Measurements from ENCODE around the gene TMEM43.

Gene TMEM43

GRCh38 chr3:14137445-14137844, 12.6 kb downstream of the TMEM43 start:
- no peak for DNase-seq (ENCODE audit: low read depth in 2 of 3, low spot score in 1 of 3)

GRCh38 chr3:14138109-14138877, 13.4 kb downstream of the TMEM43 start:
- DNase-seq (ENCODE audit: low read depth in 2 of 3, low spot score in 1 of 3), result no peak

- DNase-seq (ENCODE audit: low read depth in 2 of 3, low spot score in 1 of 3), result no peak
Observed at GRCh38 chr3:14138878-14139655, 14.2 kb downstream of the TMEM43 start.

- no peak for DNase-seq (ENCODE audit: low read depth in 2 of 3, low spot score in 1 of 3)
Observed at GRCh38 chr3:14139771-14140170, 14.9 kb downstream of the TMEM43 start.

GRCh38 chr3:14140668-14141067, 15.8 kb downstream of the TMEM43 start:
- DNase-seq (ENCODE audit: low read depth in 2 of 3, low spot score in 1 of 3), result no peak

- no peak for DNase-seq (ENCODE audit: low read depth in 2 of 3, low spot score in 1 of 3)
Observed at GRCh38 chr3:14141144-14141543, 16.3 kb downstream of the TMEM43 start.

GRCh38 chr3:14141602-14142341, 16.9 kb downstream of the TMEM43 start:
- no peak for DNase-seq (ENCODE audit: low read depth in 2 of 3, low spot score in 1 of 3)

GRCh38 chr3:14142567-14143270, 17.9 kb downstream of the TMEM43 start:
- DNase-seq (ENCODE audit: low read depth in 2 of 3, low spot score in 1 of 3), result peak in 1 of 3 donors; percentile 40

- no peak for DNase-seq (ENCODE audit: low read depth in 2 of 3, low spot score in 1 of 3)
Observed at GRCh38 chr3:14143271-14144225, 18.7 kb downstream of the TMEM43 start.

GRCh38 chr3:14144423-14145075, 19.7 kb downstream of the TMEM43 start:
- peak in 2 of 3 donors; percentile 40 to 42 for DNase-seq (ENCODE audit: low read depth in 2 of 3, low spot score in 1 of 3)

GRCh38 chr3:14145236-14145635, 20.4 kb downstream of the TMEM43 start:
- no peak for DNase-seq (ENCODE audit: low read depth in 2 of 3, low spot score in 1 of 3)

- DNase-seq (ENCODE audit: low read depth in 2 of 3, low spot score in 1 of 3), result no peak
Observed at GRCh38 chr3:14145670-14146380, 21.0 kb downstream of the TMEM43 start.

GRCh38 chr3:14146381-14147065, 21.7 kb downstream of the TMEM43 start:
- no peak for DNase-seq (ENCODE audit: low read depth in 2 of 3, low spot score in 1 of 3)

GRCh38 chr3:14147066-14147435, 22.2 kb downstream of the TMEM43 start:
- no peak for DNase-seq (ENCODE audit: low read depth in 2 of 3, low spot score in 1 of 3)

GRCh38 chr3:14147617-14148016, 22.8 kb downstream of the TMEM43 start:
- DNase-seq (ENCODE audit: low read depth in 2 of 3, low spot score in 1 of 3), result no peak

GRCh38 chr3:14148041-14148985, 23.5 kb downstream of the TMEM43 start:
- no peak for DNase-seq (ENCODE audit: low read depth in 2 of 3, low spot score in 1 of 3)

GRCh38 chr3:14150078-14150477, 25.2 kb downstream of the TMEM43 start:
- DNase-seq (ENCODE audit: low read depth in 2 of 3, low spot score in 1 of 3), result no peak
